Adipocyte (in vitro differentiated cells): Measurements from ENCODE around the gene ZNF740.

Source experiments
- DNase-seq: peaks from one replicate; pipeline ENCODE4 v3.0.0-alpha.2; 2015; ENCODE audit warnings: low read depth
- H3K27me3 ChIP-seq: replicated peaks from 2 replicates; pipeline ENCODE4 v1.7.0; 2013; ENCODE audit warnings: mild to moderate bottlenecking, low read length, moderate library complexity; ENCODE audit not compliant: control insufficient read depth, insufficient read depth
- H3K36me3 ChIP-seq: 2 replicates; pipeline ENCODE4 v1.7.0; 2013; ENCODE audit warnings: low read length, mild to moderate bottlenecking, moderate library complexity; ENCODE audit not compliant: control insufficient read depth, insufficient read depth, severe bottlenecking
- H3K4me1 ChIP-seq: 2 replicates; pipeline ENCODE4 v1.7.0; 2013; ENCODE audit warnings: mild to moderate bottlenecking, low read length, moderate library complexity; ENCODE audit not compliant: control insufficient read depth, insufficient read depth
- H3K4me3 ChIP-seq: 2 replicates; pipeline ENCODE4 v1.7.0; 2013; ENCODE audit warnings: mild to moderate bottlenecking, low read length, moderate library complexity
- H3K9ac ChIP-seq: 2 replicates; pipeline ENCODE4 v1.7.0; 2013; ENCODE audit warnings: mild to moderate bottlenecking, low read length, moderate library complexity
- H3K9me3 ChIP-seq: 2 replicates; pipeline ENCODE4 v1.7.0; 2013; ENCODE audit warnings: mild to moderate bottlenecking, low read length, moderate library complexity; ENCODE audit not compliant: control insufficient read depth

Gene ZNF740

GRCh38 chr12:53187145-53187899 is 6.8 kb downstream of the ZNF740 start:
- Histone ChIP-seq H3K4me3 (no peak overlapping the region), H3K9ac (no peak overlapping the region), H3K27me3 (no peaks in the 10 kb centered on the region), H3K9me3 (no peaks in the 10 kb centered on the region), H3K4me1 (peaks cover 23% of the 10 kb centered on the region), H3K36me3 (peaks cover 52% of the 10 kb centered on the region)
- DNase-seq: no peak

GRCh38 chr12:53190108-53190729 is 9.7 kb downstream of the ZNF740 start:
- DNase-seq: peak; percentile 74
- Histone ChIP-seq H3K36me3 (peaks cover 38% of the 10 kb centered on the region), H3K9me3 (no peaks in the 10 kb centered on the region), H3K4me3 (no peak overlapping the region), H3K4me1 (peaks cover 9% of the 10 kb centered on the region), H3K9ac (no peak overlapping the region), H3K27me3 (no peaks in the 10 kb centered on the region)

GRCh38 chr12:53191096-53191884 is 10.8 kb downstream of the ZNF740 start:
- H3K9me3 ChIP-seq: no peaks in the 10 kb centered on the region
- no peaks in the 10 kb centered on the region for H3K27me3 ChIP-seq
- H3K9ac ChIP-seq: no peak overlapping the region
- peaks cover 27% of the 10 kb centered on the region for H3K36me3 ChIP-seq
- peaks cover 9% of the 10 kb centered on the region for H3K4me1 ChIP-seq
- no peak for DNase-seq
- H3K4me3 ChIP-seq: no peak overlapping the region

GRCh38 chr12:53191885-53192530 is 11.5 kb downstream of the ZNF740 start:
- DNase-seq: no peak
- H3K9ac ChIP-seq: no peak overlapping the region
- H3K4me1 ChIP-seq: peaks cover 9% of the 10 kb centered on the region

GRCh38 chr12:53192531-53193021 is 12.1 kb downstream of the ZNF740 start:
- H3K4me3 ChIP-seq: no peak overlapping the region
- peaks cover 12% of the 10 kb centered on the region for H3K4me1 ChIP-seq
- no peak overlapping the region for H3K9ac ChIP-seq
- H3K36me3 ChIP-seq: peaks cover 14% of the 10 kb centered on the region
- no peaks in the 10 kb centered on the region for H3K27me3 ChIP-seq
- no peaks in the 10 kb centered on the region for H3K9me3 ChIP-seq
- DNase-seq: no peak

More at GRCh38 chr12:53191885-53192530, 11.5 kb downstream of the ZNF740 start:
- Histone ChIP-seq H3K36me3 (peaks cover 20% of the 10 kb centered on the region), H3K9me3 (no peaks in the 10 kb centered on the region), H3K4me3 (no peak overlapping the region), H3K27me3 (no peaks in the 10 kb centered on the region)

GRCh38 chr12:53193040-53193439 is 12.5 kb downstream of the ZNF740 start:
- H3K9me3 ChIP-seq: no peaks in the 10 kb centered on the region
- peaks cover 9% of the 10 kb centered on the region for H3K4me1 ChIP-seq
- no peaks in the 10 kb centered on the region for H3K27me3 ChIP-seq
- no peak overlapping the region for H3K9ac ChIP-seq
- H3K36me3 ChIP-seq: peaks cover 10% of the 10 kb centered on the region
- H3K4me3 ChIP-seq: no peak overlapping the region
- no peak for DNase-seq

GRCh38 chr12:53193985-53194716 is 13.6 kb downstream of the ZNF740 start:
- DNase-seq: no peak
- peaks cover 9% of the 10 kb centered on the region for H3K4me1 ChIP-seq
- no peaks in the 10 kb centered on the region for H3K36me3 ChIP-seq
- H3K4me3 ChIP-seq: no peak overlapping the region
- H3K9me3 ChIP-seq: no peaks in the 10 kb centered on the region
- H3K27me3 ChIP-seq: no peaks in the 10 kb centered on the region
- H3K9ac ChIP-seq: no peak overlapping the region

GRCh38 chr12:53194973-53195372 is 14.5 kb downstream of the ZNF740 start:
- no peak overlapping the region for H3K9ac ChIP-seq
- no peaks in the 10 kb centered on the region for H3K27me3 ChIP-seq
- no peak overlapping the region for H3K4me3 ChIP-seq
- H3K4me1 ChIP-seq: peaks cover 3% of the 10 kb centered on the region
- H3K9me3 ChIP-seq: no peaks in the 10 kb centered on the region
- no peak for DNase-seq
- no peaks in the 10 kb centered on the region for H3K36me3 ChIP-seq

- Histone ChIP-seq H3K27me3 (no peaks in the 10 kb centered on the region), H3K4me3 (no peak overlapping the region), H3K36me3 (no peaks in the 10 kb centered on the region), H3K9ac (no peak overlapping the region), H3K4me1 (peaks cover 7% of the 10 kb centered on the region), H3K9me3 (no peaks in the 10 kb centered on the region)
- DNase-seq: no peak
Observed at GRCh38 chr12:53195516-53196420, 15.2 kb downstream of the ZNF740 start.

- no peaks in the 10 kb centered on the region for H3K27me3 ChIP-seq
- no peak overlapping the region for H3K4me3 ChIP-seq
Observed at GRCh38 chr12:53196486-53196885, 16.0 kb downstream of the ZNF740 start.

More at GRCh38 chr12:53196486-53196885, 16.0 kb downstream of the ZNF740 start:
- H3K9ac ChIP-seq: no peak overlapping the region
- no peak for DNase-seq
- H3K36me3 ChIP-seq: no peaks in the 10 kb centered on the region
- peaks cover 14% of the 10 kb centered on the region for H3K4me1 ChIP-seq
- no peaks in the 10 kb centered on the region for H3K9me3 ChIP-seq
